CD4-positive, alpha-beta T cell (primary cell): Measurements from ENCODE around the gene FBXO11. TPM values are rescaled to one million over a fixed set of nuclear protein-coding genes. Genes with fewer than 3 reads are reported as not detected.
A peak's percentile ranks its signal among the peaks of the same experiment; 100 is the strongest.
"Not testable (repeated sequence)": the region's sequence is repeated elsewhere in the genome, so short reads cannot be mapped to it uniquely, and the experiment has no call there.

ENCODE experiments used
- ATAC-seq: fragments of 200-7000 bp; cut with Tn5 transposase; one replicate; pipeline ENCODE4 v1.10.0; 2022; ENCODE audit warnings: mild to moderate bottlenecking; ENCODE audit not compliant: poor library complexity
- CTCF ChIA-PET: fragments of 350-600 bp; sonication (Branson Sonifier 250); formaldehyde crosslinking; loops from one replicate; lab custom pipeline; 2021; ENCODE audit warnings: antibody characterized with exemption, inconsistent platforms; lab: Charles Lee
- POLR2A ChIA-PET: fragments of 350-600 bp; sonication (Branson Sonifier 250); formaldehyde crosslinking; loops from one replicate; lab custom pipeline; 2021; ENCODE audit warnings: antibody characterized with exemption, inconsistent platforms; lab: Charles Lee
- DNase-seq, 14 experiments: peaks; one replicate each; pipeline ENCODE4 v3.0.0-alpha.2; 2013 to 2020; ENCODE audit warnings: mixed read lengths in 2 of 14
- H3K27ac ChIP-seq, 2 donors: one replicate each; pipeline versions ENCODE4 v1.5.1 to v1.7.0; 2013; ENCODE audit warnings: low read length in 2 of 2, low read depth in 1 of 2, mild to moderate bottlenecking in 1 of 2
- H3K27me3 ChIP-seq, 2 experiments: 1 replicate in 1 of 2; 2 replicates in 1 of 2; pipeline versions ENCODE4 v1.6.1 to v1.7.0; 2013; ENCODE audit warnings: low read length in 2 of 2, control low read depth in 1 of 2, mild to moderate bottlenecking in 1 of 2, moderate library complexity in 1 of 2; ENCODE audit not compliant: insufficient read depth in 2 of 2, control insufficient read depth in 1 of 2
- H3K36me3 ChIP-seq: one replicate; pipeline ENCODE4 v1.6.1; 2013; ENCODE audit warnings: low read length, control low read depth; ENCODE audit not compliant: insufficient read depth
- H3K4me1 ChIP-seq: one replicate; pipeline ENCODE4 v1.6.1; 2013; ENCODE audit warnings: low read length, control low read depth; ENCODE audit not compliant: insufficient read depth
- H3K4me3 ChIP-seq: one replicate; pipeline ENCODE4 v1.5.1; 2013; ENCODE audit warnings: mild to moderate bottlenecking, low read length, moderate library complexity
- H3K9me3 ChIP-seq, 2 experiments: 1 replicate in 1 of 2; 2 replicates in 1 of 2; pipeline versions ENCODE4 v1.6.1 to v1.7.0; 2013; ENCODE audit warnings: low read length in 2 of 2, mild to moderate bottlenecking in 2 of 2, control low read depth in 1 of 2, moderate library complexity in 1 of 2; ENCODE audit not compliant: control insufficient read depth in 1 of 2, insufficient read depth in 1 of 2
- H3K27ac Mint-ChIP-seq: one replicate; pipeline ENCODE4 v1.8.0; 2020; ENCODE audit warnings: mixed read lengths
- H3K27me3 Mint-ChIP-seq: one replicate; pipeline ENCODE4 v1.8.0; 2021; ENCODE audit warnings: mixed read lengths
- H3K36me3 Mint-ChIP-seq: one replicate; pipeline ENCODE4 v1.8.0; 2021; ENCODE audit warnings: low read depth, mixed read lengths
- H3K4me1 Mint-ChIP-seq: one replicate; pipeline ENCODE4 v1.8.0; 2021; ENCODE audit warnings: low read depth, mixed read lengths
- H3K4me3 Mint-ChIP-seq: one replicate; pipeline ENCODE4 v1.8.0; 2020; ENCODE audit warnings: mild to moderate bottlenecking, mixed read lengths
- H3K9me3 Mint-ChIP-seq: one replicate; pipeline ENCODE4 v1.8.0; 2020; ENCODE audit warnings: mixed read lengths
- intact Hi-C, 2 experiments: fragments of 100-400 bp; cut with DNase I in 1 of 2; cut with micrococcal nuclease in 1 of 2; formaldehyde crosslinking; loops; one replicate each; pipeline versions ENCODE4 v1.15.1 to v1.9.0; 2023 to 2025; cut with DNase I, micrococcal nuclease
- total RNA-seq, 174 experiments: library from RNA in 2 of 174; stranded (reverse) in 2 of 174; gene quantifications; one replicate each; pipeline ENCODE4 v1.2.3 and lab custom pipeline; 2021 to 2026
- TF ChIP-seq, protein P1 (sequence below): fragments of 200-600 bp; IDR thresholded peaks from one replicate; pipeline ENCODE4 v1.8.0; 2022; ENCODE audit warnings: antibody characterized with exemption, mild to moderate bottlenecking

Gene FBXO11
- total RNA-seq, 2 experiments from 2014 or later: 121 to 126 TPM

GRCh38 chr2:47907039-47907781 is 912 bp upstream of the FBXO11 start:
- Mint-ChIP-seq H3K4me3 (peak overlapping the region; percentile 85), H3K4me1 (peaks cover 44% of the 10 kb centered on the region), H3K9me3 (no peaks in the 10 kb centered on the region), H3K27ac (peak overlapping the region; percentile 91), H3K36me3 (peaks cover 30% of the 10 kb centered on the region), H3K27me3 (no peaks in the 10 kb centered on the region)
- Histone ChIP-seq H3K4me1 (peaks cover 4% of the 10 kb centered on the region), H3K36me3 (no peaks in the 10 kb centered on the region), H3K4me3 (peak overlapping the region; percentile 86), H3K27ac (peak overlapping the region; percentile 85 to 91), H3K27me3 (no peaks in the 10 kb centered on the region), H3K9me3 (no peaks in the 10 kb centered on the region)
- TF ChIP-seq, protein P1, sequence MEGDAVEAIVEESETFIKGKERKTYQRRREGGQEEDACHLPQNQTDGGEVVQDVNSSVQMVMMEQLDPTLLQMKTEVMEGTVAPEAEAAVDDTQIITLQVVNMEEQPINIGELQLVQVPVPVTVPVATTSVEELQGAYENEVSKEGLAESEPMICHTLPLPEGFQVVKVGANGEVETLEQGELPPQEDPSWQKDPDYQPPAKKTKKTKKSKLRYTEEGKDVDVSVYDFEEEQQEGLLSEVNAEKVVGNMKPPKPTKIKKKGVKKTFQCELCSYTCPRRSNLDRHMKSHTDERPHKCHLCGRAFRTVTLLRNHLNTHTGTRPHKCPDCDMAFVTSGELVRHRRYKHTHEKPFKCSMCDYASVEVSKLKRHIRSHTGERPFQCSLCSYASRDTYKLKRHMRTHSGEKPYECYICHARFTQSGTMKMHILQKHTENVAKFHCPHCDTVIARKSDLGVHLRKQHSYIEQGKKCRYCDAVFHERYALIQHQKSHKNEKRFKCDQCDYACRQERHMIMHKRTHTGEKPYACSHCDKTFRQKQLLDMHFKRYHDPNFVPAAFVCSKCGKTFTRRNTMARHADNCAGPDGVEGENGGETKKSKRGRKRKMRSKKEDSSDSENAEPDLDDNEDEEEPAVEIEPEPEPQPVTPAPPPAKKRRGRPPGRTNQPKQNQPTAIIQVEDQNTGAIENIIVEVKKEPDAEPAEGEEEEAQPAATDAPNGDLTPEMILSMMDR: peak; percentile 29
- POLR2A ChIA-PET: interaction anchor here (0.6 to 1.9 kb wide), 24 partner anchors 10 to 542 kb away, joined by 3 to 20 read pairs (median 4); partner anchors contain the start of genes MSH2 and MSH6
- DNase-seq (peak in 13 of 14 experiments; percentile 10 to 84 (median 38)), ATAC-seq (peak; percentile 6)
- intact Hi-C loops: loop anchor here in 1 of 2 experiments (1.0 to 5.0 kb wide), 6 partner anchors 18 to 542 kb away; no protein-coding TSS in a partner anchor
- CTCF ChIA-PET: interaction anchor here (1.0 to 1.9 kb wide), 6 partner anchors 11 to 199 kb away, joined by 4 to 6 read pairs (median 5); partner anchors contain the start of gene MSH6

- Mint-ChIP-seq H3K27me3 (no peaks in the 10 kb centered on the region), H3K27ac (peak overlapping the region; percentile 91), H3K9me3 (no peaks in the 10 kb centered on the region), H3K4me3 (peak overlapping the region; percentile 85), H3K4me1 (peaks cover 52% of the 10 kb centered on the region), H3K36me3 (peaks cover 30% of the 10 kb centered on the region)
- peak; percentile 8 for ATAC-seq
- Histone ChIP-seq H3K27me3 (no peaks in the 10 kb centered on the region), H3K4me1 (peaks cover 8% of the 10 kb centered on the region), H3K27ac (peak overlapping the region; percentile 91 to 96), H3K36me3 (no peaks in the 10 kb centered on the region), H3K9me3 (no peaks in the 10 kb centered on the region), H3K4me3 (peak overlapping the region; percentile 86)
- intact Hi-C loops: loop anchor here (2.0 to 5.0 kb wide), 7 partner anchors 15 to 543 kb away; no protein-coding TSS in a partner anchor
- POLR2A ChIA-PET: interaction anchor here (0.6 to 1.4 kb wide), 4 partner anchors 10 to 48 kb away, joined by 3 to 6 read pairs (median 4); no protein-coding TSS in a partner anchor
- CTCF ChIA-PET: no interaction called here
- TF ChIP-seq, protein P1: no peak
- DNase-seq: peak; percentile 28 to 84 (median 54)
Measured at GRCh38 chr2:47905386-47906156, 727 bp downstream of the FBXO11 start.

DNA sequence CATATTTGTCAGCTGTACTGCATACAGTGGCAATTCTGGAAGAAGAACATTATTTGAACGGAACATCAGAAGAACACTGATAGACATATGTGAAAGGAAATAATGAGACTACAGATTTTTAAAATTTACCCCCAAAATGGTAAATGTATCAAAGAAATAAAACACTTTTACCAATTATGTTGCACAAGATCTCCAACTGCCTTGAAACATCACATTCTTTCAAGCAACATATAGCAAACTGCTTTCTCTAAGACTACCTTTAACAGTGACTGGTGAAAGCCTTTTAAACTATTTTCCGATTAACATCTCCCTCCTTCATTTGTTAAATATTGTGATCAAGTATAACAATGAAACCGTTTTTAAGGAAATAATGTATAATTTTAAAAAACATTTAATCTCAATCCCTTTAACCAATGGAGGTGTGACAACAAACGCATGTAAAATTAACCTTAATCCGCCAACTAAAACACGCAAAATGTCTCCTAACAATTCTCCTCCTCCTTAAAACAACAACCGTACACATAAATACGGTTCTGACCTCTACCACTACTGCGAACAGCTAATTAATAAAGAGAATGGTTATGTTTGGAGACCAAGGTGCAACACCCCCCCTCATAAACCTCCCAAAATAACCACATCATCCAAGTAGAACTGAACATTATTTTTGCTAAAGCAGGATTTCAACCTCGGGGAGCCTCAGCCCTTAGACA is 2.4 kb downstream of the FBXO11 start:
- TF ChIP-seq, protein P1: no peak
- ChIA-PET POLR2A (interaction anchor here (0.8 to 1.2 kb wide), 3 partner anchors 9 to 1310 kb away, joined by 3 to 5 read pairs (median 5); no protein-coding TSS in a partner anchor), CTCF (no interaction called here)
- H3K27ac Mint-ChIP-seq: peak overlapping the region; percentile 91
- no peaks in the 10 kb centered on the region for H3K27me3 ChIP-seq
- intact Hi-C loops: loop anchor here in 1 of 2 experiments (2.0 kb wide), 4 partner anchors 13 to 413 kb away; no protein-coding TSS in a partner anchor
- peak overlapping the region; percentile 96 for H3K4me3 Mint-ChIP-seq
- no peak overlapping the region for H3K27ac ChIP-seq
- DNase-seq (no peak), ATAC-seq (no peak)
- no peaks in the 10 kb centered on the region for H3K9me3 Mint-ChIP-seq
- peaks cover 3% of the 10 kb centered on the region for H3K36me3 ChIP-seq
- H3K27me3 Mint-ChIP-seq: no peaks in the 10 kb centered on the region
- H3K36me3 Mint-ChIP-seq: peaks cover 30% of the 10 kb centered on the region
- peak overlapping the region; percentile 86 for H3K4me3 ChIP-seq
- peaks cover 64% of the 10 kb centered on the region for H3K4me1 Mint-ChIP-seq
- no peaks in the 10 kb centered on the region for H3K9me3 ChIP-seq
- H3K4me1 ChIP-seq: peaks cover 12% of the 10 kb centered on the region

DNA sequence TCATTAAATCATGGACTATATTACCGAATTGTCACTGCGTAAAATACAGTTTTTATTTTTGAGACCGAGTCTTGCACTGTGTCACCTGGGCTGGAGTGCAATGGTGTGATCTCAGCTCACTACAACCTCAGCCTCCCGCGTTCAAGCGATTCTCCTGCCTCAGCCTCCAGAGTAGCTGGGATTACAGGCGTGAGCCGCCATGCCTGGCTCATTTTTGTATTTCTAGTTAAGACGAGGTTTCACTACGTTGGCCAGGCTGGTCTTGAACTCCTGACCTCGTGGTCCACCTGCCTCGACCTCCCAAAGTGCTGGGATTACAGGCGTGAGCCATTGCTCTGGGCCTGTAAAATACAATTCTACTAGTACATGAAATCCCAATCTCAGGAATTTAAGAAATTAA is 4.4 kb downstream of the FBXO11 start:
- H3K27ac Mint-ChIP-seq, H3K27me3 ChIP-seq, POLR2A ChIA-PET, H3K27ac ChIP-seq, H3K36me3 ChIP-seq, DNase-seq, H3K9me3 ChIP-seq, H3K27me3 Mint-ChIP-seq, H3K9me3 Mint-ChIP-seq, ATAC-seq, intact Hi-C loops, H3K4me1 ChIP-seq, H3K4me3 ChIP-seq: not testable (repeated sequence)
- H3K4me3 Mint-ChIP-seq: peak overlapping the region; percentile 28
- CTCF ChIA-PET: interaction anchor here (0.7 to 1.1 kb wide), 3 partner anchors 35 to 205 kb away, joined by 3 read pairs; no protein-coding TSS in a partner anchor
- H3K4me1 Mint-ChIP-seq: peaks cover 64% of the 10 kb centered on the region
- H3K36me3 Mint-ChIP-seq: peaks cover 29% of the 10 kb centered on the region
